Measurements from ENCODE around the gene PUM2. TPM values are rescaled to one million over a fixed set of nuclear protein-coding genes. Genes with fewer than 3 reads are reported as not detected.

The PUM2 gene
- total RNA-seq, 4 donors from 2014 or later = 61.5 to 140 (median 98.0) TPM

- H3K4me3 ChIP-seq = no peak overlapping the region
- H3K27ac ChIP-seq = no peak overlapping the region
- WGBS, 2 donors (ENCODE audit: low coverage in 1 of 2) = 96 to 100% methylated on average over 5 of the region's 5 CpGs
- TF ChIP-seq POLR2A (IDR thresholded peaks at IDR 0.05) (no peak), CTCF (IDR thresholded peaks at IDR 0.05) (no peak), POLR2AphosphoS5 (IDR thresholded peaks at IDR 0.05) (no peak)
- no peak for ATAC-seq
- H3K36me3 ChIP-seq = no peaks in the 10 kb centered on the region
- H3K27me3 ChIP-seq = no peaks in the 10 kb centered on the region
- H3K4me1 ChIP-seq = peaks cover 0 to 6% (median 0%) of the 10 kb centered on the region in 3 donors
- H3K9me3 ChIP-seq = no peaks in the 10 kb centered on the region
These were observed 12.9 kb upstream of the PUM2 start for GRCh38 chr2:20363578-20363977.

GRCh38 chr2:20362701-20363435 lies 12.2 kb upstream of the PUM2 start:
- Histone ChIP-seq H3K27ac (no peak overlapping the region), H3K4me1 (peaks cover 0 to 6% (median 0%) of the 10 kb centered on the region in 3 donors), H3K27me3 (no peaks in the 10 kb centered on the region), H3K4me3 (no peak overlapping the region), H3K36me3 (no peaks in the 10 kb centered on the region), H3K9me3 (no peaks in the 10 kb centered on the region)
- no peak for ATAC-seq
- TF ChIP-seq POLR2AphosphoS5 (IDR thresholded peaks at IDR 0.05) = no peak
- 84 to 100% methylated on average over 3 to 4 of the region's 5 CpGs for WGBS, 2 donors (ENCODE audit: low coverage in 1 of 2)

GRCh38 chr2:20361893-20362292 lies 11.2 kb upstream of the PUM2 start:
- ATAC-seq = no peak
- WGBS, 2 donors (ENCODE audit: low coverage in 1 of 2) = 79 to 86% methylated on average over 2 to 4 of the region's 4 CpGs

GRCh38 chr2:20359096-20359495 lies 8.5 kb upstream of the PUM2 start:
- 98 to 100% methylated on average over 2 to 6 of the region's 6 CpGs for WGBS, 2 donors (ENCODE audit: low coverage in 1 of 2)

More at GRCh38 chr2:20361893-20362292, 11.2 kb upstream of the PUM2 start:
- H3K36me3 ChIP-seq = no peaks in the 10 kb centered on the region
- peaks cover 0 to 6% (median 0%) of the 10 kb centered on the region in 3 donors for H3K4me1 ChIP-seq
- no peaks in the 10 kb centered on the region for H3K27me3 ChIP-seq
- H3K27ac ChIP-seq = no peak overlapping the region
- H3K9me3 ChIP-seq = no peaks in the 10 kb centered on the region
- H3K4me3 ChIP-seq = no peak overlapping the region
- TF ChIP-seq CTCF (IDR thresholded peaks at IDR 0.05) = no peak
- no peak for TF ChIP-seq POLR2A (IDR thresholded peaks at IDR 0.05)
- no peak for TF ChIP-seq EP300 (IDR thresholded peaks at IDR 0.05)
- no peak for TF ChIP-seq POLR2AphosphoS5 (IDR thresholded peaks at IDR 0.05)

More at GRCh38 chr2:20359096-20359495, 8.5 kb upstream of the PUM2 start:
- no peaks in the 10 kb centered on the region for H3K36me3 ChIP-seq
- ATAC-seq = no peak
- no peak overlapping the region for H3K27ac ChIP-seq
- no peaks in the 10 kb centered on the region for H3K27me3 ChIP-seq
- no peak overlapping the region for H3K4me3 ChIP-seq
- TF ChIP-seq POLR2A (IDR thresholded peaks at IDR 0.05) = no peak
- no peak for TF ChIP-seq POLR2AphosphoS5 (IDR thresholded peaks at IDR 0.05)
- no peak for TF ChIP-seq CTCF (IDR thresholded peaks at IDR 0.05)
- TF ChIP-seq EP300 (IDR thresholded peaks at IDR 0.05) = no peak
- peaks cover 0 to 6% (median 0%) of the 10 kb centered on the region in 3 donors for H3K4me1 ChIP-seq
- H3K9me3 ChIP-seq = no peaks in the 10 kb centered on the region
